Non-pigmented ciliary epithelial cell (primary cell): Measurements from ENCODE around the gene PPP1R13B.
"Not testable (repeated sequence)": the region's sequence is repeated elsewhere in the genome, so short reads cannot be mapped to it uniquely, and the experiment has no call there.

ENCODE experiments used
- DNase-seq: peaks from one replicate; pipeline ENCODE4 v3.0.0-alpha.2; 2010; ENCODE audit warnings: low read depth

The PPP1R13B gene

GRCh38 chr14:103776319-103776718 is 71.1 kb downstream of the PPP1R13B start:
- DNase-seq = not testable (repeated sequence)

- DNase-seq = no peak
These were observed 71.9 kb downstream of the PPP1R13B start for GRCh38 chr14:103775506-103775905.

- DNase-seq = no peak
These were observed 73.9 kb downstream of the PPP1R13B start for GRCh38 chr14:103773521-103773920.

GRCh38 chr14:103772078-103772712 is 75.2 kb downstream of the PPP1R13B start:
- DNase-seq = no peak

GRCh38 chr14:103770902-103771301 is 76.5 kb downstream of the PPP1R13B start:
- DNase-seq = no peak

GRCh38 chr14:103770500-103770899 is 76.9 kb downstream of the PPP1R13B start:
- no peak for DNase-seq

GRCh38 chr14:103767336-103767894 is 80.0 kb downstream of the PPP1R13B start:
- DNase-seq = no peak

- DNase-seq = no peak
These were observed 81.8 kb downstream of the PPP1R13B start for GRCh38 chr14:103765526-103765925.

GRCh38 chr14:103763730-103764488 is 83.5 kb downstream of the PPP1R13B start:
- no peak for DNase-seq

GRCh38 chr14:103762541-103762940 is 84.8 kb downstream of the PPP1R13B start:
- no peak for DNase-seq

GRCh38 chr14:103762036-103762435 is 85.3 kb downstream of the PPP1R13B start:
- DNase-seq = no peak

- DNase-seq = no peak
These were observed 89.2 kb downstream of the PPP1R13B start for GRCh38 chr14:103758059-103758776.

- DNase-seq = no peak
These were observed 92.3 kb downstream of the PPP1R13B start for GRCh38 chr14:103755060-103755459.

GRCh38 chr14:103753774-103754173 is 93.6 kb downstream of the PPP1R13B start:
- DNase-seq = no peak

- no peak for DNase-seq
These were observed 97.5 kb downstream of the PPP1R13B start for GRCh38 chr14:103749860-103750259.

- no peak for DNase-seq
These were observed 97.9 kb downstream of the PPP1R13B start for GRCh38 chr14:103749452-103749851.

GRCh38 chr14:103748534-103748857 is 98.9 kb downstream of the PPP1R13B start:
- no peak for DNase-seq

GRCh38 chr14:103746701-103747100 is 100.7 kb downstream of the PPP1R13B start:
- DNase-seq = no peak

GRCh38 chr14:103745424-103745823 is 102.0 kb downstream of the PPP1R13B start:
- no peak for DNase-seq

GRCh38 chr14:103744621-103745395 is 102.6 kb downstream of the PPP1R13B start:
- no peak for DNase-seq

- DNase-seq = no peak
These were observed 103.7 kb downstream of the PPP1R13B start for GRCh38 chr14:103743691-103744090.
